GM18502 (cell line): ENCODE data around the gene EPB41L4B.
"Not testable (repeated sequence)": the region's sequence is repeated elsewhere in the genome, so short reads cannot be mapped to it uniquely, and the experiment has no call there.

Experiments
- ATAC-seq: cut with Tn5 transposase; IDR thresholded peaks from one replicate; pipeline ENCODE4 v1.9.1; 2021; ENCODE audit warnings: mild to moderate bottlenecking; ENCODE audit not compliant: unreplicated experiment, poor library complexity

Gene EPB41L4B

DNA sequence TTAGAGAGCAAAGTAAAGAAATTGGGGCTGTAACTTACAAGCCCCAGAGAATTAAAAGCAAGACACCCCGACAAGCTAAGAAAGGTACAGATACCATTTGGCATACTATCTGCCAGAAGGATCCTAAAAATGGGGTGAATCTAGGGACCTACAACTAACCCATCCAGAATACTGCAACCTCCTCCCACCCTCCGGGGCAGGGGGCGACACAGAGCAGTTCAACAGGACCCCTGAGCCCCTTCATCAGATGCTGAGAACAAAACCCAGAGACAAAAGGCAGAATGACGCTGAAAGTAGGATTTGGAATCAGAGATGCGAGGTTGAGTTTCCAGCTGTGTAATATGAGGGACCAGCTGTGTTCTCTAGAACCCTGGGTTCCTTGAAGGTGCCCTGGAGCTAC is 71.2 kb downstream of the EPB41L4B start:
- no peak for ATAC-seq

DNA sequence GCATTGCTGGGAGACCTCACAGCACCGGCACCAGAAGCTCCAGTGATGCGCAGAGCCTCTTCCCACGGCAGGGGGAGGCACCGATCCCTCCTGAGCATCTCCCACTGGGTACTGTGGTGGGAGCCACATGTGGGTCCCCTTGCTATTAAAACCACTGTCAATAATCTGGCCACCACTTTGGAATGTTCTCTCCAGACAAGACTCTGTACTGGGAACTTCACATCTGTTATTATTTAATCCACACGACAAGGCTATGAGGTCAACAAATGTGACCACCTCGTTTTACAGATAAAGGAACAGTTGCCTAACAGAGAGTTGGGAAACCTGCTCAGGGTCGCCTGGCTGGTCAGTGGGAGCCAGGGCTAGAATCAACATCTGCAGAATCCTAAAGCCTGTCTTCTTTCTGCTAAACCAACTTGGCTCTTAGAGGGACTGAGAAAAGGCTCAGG is 72.7 kb downstream of the EPB41L4B start:
- no peak for ATAC-seq

DNA sequence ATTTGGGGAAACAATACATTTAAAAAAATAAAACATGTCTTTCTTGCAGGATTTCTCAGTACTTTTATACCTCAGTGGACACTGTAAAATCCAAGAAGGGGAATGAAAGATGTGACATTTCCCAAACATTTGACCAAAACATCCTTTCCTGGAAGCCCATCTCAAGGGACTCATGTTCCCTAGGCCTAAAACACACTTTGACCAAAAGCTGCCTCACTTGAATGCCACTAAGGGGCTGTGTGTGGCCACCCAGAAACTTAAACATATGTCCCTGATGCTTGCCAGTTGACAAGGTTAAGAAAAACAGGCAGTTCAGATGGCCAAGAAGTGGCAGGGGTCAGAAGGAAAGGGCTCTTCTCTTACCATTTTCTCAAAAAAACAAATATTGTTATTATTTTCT is 73.6 kb downstream of the EPB41L4B start:
- ATAC-seq: no peak

DNA sequence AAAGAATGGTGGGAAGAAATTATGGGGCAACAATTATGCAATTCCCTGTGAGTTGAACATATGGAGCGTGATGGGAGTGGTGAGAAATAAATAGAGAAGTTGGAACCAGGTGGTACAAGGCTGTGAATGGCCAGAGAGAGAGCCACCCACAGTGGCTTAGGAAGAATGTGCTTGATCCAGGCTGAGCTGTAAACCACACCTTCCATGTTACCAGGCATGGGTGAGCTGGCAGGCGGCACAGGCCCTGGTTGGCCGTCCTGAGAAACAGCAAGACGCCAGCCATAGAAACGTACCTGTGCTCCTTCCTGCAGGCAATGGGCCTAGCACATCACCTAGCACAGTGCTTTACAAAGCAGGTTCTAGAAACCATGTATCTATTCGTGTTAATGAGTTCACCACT is 74.3 kb downstream of the EPB41L4B start:
- no peak for ATAC-seq

DNA sequence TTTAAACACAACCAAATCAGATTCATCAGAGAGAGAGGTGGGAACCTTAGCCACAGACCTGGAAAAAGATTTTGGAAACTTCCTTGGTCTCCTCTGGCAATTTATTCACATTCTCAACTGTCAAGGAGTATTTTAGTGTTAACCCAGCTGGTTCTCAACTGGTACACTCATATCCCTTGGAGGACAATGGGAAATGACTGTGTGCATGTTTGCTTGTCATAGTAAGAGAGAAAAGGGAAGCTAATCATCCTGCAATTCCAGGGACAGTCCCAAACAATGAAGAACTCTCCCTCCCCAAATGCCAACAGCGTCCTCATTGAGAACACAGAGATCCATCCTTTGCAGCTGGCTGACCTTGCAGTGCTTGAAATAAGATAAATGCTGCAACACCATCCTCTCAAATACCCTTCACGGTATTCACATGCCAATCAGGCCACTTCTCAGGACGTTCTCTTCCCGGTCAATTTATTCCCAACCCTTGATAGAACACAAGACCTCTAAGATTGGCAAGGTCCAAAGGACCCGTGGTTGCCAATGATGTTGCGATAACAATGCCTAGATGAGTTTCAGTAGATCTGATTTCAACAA is 75.5 kb downstream of the EPB41L4B start:
- ATAC-seq: no peak

DNA sequence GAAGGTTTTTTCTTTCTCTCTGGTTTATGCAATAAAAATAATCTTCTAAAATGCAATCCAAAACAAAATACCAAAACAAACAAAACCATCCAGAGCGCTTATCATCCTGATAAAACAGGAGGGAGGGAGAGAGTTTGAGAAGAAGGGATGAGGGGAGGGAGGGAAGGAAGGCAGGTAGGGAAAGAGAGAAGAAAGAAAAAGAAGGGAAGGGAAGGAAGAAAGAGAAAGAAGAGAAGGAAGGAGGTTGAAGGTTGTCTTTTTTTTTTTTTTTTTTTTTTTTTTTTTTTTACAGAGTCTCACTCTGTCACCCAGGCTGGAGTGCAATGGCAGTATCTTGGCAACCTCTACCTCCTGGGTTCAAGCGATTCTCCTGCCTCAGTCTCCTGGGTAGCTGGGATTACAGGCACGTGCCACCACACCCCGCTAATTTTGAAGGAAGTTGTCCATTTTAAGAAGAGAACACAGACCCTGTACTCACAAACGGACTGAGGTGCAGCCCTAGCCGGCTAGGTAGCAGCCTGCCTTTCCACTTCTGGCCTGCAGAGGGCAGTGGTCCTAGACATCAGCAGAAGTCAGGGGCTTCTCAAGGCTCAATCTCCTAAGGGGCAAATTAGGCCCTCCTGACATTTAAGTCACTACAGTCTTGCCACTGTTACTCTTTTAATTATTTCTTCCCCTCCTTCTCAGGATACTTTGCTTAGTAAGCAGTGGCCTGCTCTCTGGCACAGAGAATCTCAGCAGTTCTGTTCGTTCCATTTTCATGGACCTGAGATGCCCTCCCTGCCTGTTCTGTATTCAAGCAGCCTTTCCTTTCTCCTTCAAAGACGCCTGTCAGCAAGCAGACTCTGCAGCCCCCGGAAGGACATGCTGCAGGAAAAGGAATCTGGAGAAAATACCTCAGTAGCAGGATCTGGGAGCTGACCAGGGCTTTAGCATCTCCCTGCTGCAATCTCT is 76.4 kb downstream of the EPB41L4B start:
- ATAC-seq: peak; percentile 88

DNA sequence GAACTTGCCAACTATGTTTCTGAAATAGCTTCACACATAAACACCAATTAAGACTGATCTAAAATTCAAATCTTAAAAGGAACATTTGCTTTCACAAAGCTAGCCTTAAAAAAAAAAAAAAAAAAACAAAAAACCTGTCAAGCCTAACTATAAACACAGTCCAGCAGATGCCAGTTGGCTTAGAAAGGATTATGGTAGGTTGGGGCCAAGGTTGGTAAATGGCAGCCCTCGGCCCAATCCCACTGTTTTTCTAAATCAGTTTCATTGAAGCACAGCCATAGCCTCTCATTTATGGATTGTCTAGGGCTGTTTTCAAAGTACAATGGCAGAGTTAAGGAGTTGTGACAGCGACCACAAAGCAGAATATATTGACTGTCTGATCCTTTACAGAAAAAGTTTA is 78.1 kb downstream of the EPB41L4B start:
- no peak for ATAC-seq

DNA sequence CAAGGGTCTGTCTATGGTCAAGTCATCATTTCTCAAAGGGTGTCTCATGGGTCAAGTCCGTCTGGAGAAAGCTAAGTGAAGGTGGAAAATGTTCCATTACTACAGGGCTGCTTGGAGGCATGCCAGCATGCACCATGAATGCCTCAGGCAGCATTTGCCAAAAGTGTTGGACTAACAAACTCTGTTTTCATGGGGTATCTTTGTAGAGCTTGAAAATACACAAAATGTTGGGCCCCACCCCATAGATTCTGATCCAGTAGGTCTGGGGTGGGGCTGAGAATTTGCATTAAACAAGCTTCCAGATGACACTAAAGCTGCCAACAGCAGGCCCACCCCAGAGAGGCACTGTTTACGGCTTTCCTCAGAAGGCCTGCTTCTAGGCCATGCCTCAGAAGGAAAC is 78.8 kb downstream of the EPB41L4B start:
- ATAC-seq: no peak

DNA sequence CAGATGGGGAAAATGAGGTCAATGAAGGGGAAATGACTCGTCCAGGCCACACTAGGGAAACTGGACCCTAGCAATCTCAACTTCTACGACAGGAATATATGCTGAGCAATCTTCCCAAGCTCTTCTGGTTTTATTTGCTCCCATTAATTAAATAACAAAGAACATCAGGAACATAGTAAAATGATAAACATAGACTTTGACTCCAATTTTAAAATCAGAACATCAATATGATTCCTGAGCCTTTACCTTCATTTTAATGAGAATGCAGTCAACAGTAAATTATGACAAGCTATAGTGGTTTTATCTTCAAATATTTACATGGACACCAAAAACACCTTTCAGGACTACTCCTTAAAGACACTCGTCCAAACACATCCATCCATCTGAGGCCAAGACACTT is 79.7 kb downstream of the EPB41L4B start:
- no peak for ATAC-seq

DNA sequence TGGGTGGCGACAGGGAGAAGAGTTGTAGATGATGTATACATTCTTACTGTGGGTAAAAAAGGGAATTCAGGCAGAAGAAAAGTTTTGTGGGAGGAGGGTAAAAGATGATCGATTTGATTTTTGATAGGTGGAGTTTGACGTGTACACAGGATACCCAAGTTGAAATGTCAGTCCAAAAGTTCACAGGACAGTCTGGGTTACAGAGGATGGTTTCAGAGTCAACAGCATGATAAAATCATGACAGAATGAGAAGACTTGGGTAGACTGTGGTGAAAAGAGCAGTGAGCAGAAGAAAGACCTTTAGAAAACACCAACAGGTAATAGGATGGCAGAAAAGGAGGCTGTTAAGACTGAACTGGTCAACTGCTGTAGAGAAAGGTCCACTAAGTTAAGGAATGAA is 81.6 kb downstream of the EPB41L4B start:
- no peak for ATAC-seq

DNA sequence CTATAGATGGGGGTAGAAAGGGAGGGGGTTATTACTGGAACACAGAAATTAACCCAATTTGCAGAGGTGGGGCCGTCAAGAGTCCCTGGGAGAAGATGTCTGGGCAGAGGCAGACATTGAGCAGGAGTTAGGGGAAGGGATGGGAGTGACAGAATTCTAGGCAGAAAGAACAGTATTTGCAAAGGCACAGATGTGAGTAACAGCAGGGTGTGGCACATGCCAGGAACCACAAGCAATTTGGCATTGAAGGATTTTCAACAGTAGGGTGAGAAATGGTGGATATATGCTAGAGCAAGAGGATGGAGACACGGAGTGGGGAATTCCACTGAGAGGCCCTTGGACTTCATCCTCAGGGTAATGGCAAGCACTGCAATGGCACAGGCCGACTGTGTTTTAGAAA is 82.2 kb downstream of the EPB41L4B start:
- ATAC-seq: no peak

DNA sequence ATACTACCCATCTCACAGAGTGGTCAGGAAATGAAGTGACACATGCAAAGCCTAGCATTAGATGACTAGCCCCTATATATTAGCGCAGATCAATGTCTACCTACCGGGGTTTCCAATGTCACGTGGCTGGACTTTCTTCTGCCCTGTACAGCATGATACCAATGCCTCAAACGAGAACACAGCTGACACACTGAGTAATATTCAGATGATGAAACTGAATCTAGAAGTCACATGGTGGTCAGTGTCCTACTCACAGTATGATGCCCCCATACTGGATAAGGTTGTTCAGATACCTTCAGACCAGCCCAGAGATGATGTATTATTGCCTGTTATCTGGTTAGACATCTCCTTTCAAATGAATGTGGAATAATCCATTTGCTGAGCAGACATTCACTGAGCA is 82.7 kb downstream of the EPB41L4B start:
- ATAC-seq: no peak

DNA sequence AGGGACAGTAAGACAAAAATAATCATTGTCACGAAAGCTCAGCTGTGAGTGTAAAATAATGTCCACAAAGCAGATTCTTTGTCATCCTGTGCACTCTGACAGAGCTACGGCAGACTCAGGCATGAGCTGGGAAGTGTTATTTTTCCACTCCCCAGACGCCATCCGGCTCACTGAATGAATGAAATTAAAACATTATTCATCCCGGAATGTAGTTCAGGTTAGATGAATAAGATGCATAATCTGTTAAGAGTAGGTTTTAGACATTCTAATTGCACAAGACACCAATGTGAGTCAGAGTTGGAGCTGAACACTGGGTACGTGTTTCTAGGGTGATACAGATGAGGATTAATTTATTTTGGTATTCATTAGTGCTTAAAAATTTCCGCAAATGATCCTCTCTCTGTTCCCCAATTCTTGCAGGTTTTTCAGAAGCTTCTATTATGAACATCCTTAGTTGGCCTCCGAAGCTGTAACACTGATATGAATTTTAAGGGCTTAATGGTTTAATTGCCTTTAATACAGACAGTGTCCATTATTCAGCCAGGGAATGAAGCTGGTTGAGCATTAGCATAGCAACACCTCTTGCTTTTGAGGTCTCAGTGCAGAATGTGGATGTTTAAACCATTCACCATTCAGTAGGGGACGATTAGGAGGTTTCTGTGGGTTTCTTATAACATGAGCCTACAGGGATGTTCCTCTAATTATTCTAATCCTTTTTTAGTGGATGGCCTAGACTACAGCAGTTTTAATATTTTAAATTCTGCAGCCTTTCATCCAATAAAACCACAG is 88.2 kb downstream of the EPB41L4B start:
- no peak for ATAC-seq

DNA sequence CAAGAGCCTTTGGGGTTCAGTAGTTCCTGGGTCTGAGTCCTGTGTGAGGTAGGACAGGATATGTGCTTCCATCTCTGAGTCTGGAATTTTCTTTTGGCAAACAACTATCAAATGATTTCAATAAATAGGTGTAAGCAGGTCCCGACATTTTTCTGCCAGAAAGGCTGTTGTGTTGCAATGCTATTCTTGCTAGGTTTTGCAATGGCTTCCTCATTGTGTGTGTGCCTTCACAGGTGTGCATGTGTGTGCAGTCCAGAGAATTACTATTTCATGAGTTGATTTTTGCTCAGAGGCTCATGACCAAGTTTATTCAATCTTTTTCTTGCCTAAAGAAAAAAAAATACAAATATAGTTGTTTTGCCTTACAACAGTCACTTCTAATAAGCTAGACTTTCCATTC is 89.3 kb downstream of the EPB41L4B start:
- ATAC-seq: no peak

DNA sequence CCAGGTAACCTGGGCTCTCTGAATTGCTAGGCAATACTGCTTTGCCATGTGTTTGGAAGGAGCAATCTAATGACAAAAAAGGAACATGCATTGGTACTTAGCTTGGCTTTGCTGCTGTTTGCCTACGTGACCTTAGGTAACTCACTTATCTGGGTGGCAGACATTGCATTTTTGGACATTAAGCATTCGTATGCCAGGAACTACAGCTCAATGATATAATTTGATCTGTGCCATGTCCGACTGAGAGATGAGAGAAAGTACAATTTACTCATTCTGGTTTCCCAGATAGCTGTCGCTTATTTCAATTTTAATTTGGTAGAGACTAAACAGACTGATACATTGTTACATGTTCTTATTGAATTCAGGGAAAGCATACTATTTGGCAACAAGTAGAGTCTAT is 90.6 kb downstream of the EPB41L4B start:
- ATAC-seq: no peak

DNA sequence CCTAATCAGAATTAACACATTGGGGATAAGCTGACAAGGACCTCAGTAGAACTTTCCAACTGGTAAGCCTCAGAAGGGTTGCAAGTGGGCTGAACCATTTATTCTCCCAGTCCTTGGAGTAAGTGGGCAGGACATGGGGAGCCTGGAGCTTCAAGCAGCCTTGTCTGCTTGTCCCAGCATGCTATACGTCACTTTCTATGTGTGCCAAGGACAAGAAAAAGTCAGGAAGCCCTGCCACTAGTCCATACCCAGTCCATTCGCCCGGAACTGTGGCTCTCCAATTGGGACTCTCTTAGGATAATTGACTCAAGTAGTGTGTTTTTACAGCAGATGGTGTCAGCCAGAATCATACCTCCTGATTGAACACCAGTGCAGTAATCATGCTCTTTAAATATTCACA is 91.2 kb downstream of the EPB41L4B start:
- ATAC-seq: no peak

DNA sequence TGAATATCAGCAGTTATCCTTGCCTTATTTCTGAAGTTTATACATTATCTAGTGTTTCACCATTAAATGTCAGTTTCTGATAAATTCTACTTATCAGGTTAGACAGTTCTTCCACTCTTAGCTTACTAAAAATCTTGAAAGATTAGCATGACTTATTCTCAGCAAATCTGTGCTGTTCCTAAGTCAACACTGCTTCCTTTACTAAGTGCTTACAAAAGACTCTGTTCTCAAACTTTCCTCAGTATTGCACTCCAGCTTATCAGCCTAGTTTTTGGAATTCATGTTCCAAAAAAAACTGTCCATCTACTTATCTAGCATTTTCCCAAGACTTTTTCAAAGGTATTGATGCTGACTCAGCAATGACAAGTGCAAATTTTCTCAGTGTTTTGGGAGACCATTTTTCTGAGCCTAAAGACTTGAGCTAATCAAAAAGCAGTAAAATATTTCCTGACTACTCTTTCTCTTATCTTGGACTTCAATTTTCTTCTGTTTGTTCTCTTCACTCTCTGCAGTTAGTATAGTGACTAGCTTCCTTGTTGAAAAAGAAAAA is 92.7 kb downstream of the EPB41L4B start:
- no peak for ATAC-seq

DNA sequence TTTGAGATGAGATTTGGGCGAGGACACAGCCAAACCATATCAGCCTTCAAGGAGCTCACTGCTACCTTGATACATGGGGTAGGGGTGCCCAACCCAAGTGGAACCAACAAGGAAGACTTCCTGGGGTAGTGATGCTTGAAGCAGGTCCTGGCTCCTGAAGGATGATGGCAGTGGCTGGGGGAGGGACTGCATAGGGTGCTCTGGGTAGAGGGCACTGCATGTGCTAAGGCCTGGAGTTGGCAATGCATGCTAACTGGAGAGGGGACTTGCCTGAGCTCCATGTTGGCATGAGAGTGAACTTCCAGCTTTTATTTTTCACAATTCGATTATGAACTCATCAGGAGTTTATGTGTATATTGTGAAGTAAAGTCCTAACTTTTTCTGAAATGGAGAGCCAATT is 95.2 kb downstream of the EPB41L4B start:
- ATAC-seq: no peak

DNA sequence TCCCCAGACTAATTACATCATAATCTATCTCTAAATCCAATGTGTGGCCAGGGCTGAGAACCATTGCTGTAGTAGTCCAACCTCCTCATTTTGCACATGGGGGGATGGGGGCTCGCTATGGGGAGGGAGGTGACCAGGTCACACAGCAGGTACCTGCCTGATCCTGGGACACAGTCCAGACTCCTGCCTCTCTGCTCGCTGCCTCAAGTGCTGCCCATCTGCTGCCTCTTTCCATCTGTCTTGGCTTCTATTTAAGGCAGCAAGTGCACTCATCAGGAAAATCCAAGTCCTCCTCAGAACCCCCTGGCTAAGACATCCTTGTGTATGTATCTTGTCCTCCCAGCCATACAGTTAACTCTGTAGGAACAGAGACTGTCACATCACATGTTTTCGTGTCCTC is 96.1 kb downstream of the EPB41L4B start:
- no peak for ATAC-seq

DNA sequence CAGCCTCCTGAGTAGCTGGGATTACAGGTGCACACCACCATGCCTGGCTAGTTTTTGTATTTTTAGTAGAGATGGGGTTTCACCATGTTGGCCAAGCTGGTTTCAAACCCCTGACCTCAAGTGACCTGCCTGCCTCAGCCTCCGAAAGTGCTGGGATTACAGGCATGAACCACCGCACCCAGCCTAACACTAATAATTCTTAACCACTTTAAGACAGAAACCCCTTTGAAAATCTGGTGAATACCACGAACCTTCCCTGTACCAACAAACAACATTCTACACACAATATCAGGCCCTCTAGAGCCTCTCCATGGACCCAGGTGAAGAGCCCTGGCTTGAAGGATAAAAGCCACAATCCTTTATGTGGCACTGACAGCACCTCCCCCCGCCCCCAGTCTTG is 102.6 kb downstream of the EPB41L4B start:
- not testable (repeated sequence) for ATAC-seq

DNA sequence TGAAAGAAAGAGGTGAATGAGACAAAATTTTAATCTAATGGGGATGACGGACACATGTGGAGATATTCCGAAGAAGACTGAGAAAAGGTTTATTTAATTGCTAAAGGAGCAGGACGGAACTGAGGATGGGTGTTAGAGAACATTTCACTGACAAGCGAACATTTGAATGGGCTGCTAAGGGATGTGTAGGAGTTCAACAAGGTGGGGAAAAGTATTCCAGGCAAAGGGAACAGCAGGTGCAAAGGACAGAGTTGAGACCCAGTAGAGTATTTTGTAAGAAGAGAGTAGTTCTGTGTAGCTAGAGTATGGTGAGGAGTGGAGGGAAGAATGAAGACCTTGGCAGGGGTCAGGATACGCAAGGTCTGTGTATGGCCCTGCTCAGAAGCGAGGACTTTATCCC is 106.4 kb downstream of the EPB41L4B start:
- ATAC-seq: no peak
